K562 (cell line): ENCODE measurements around the gene SKAP1. TPM values are rescaled to one million over a fixed set of nuclear protein-coding genes. Genes with fewer than 3 reads are reported as not detected.

ENCODE experiments used
- CHD4 ChIP-seq: fragments of 200-600 bp; sonication (generic); IDR thresholded peaks from 3 replicates; pipeline ENCODE4 v1.6.1; 2012; ENCODE audit warnings: low read depth, mild to moderate bottlenecking, mixed read lengths, low read length, inconsistent platforms; ENCODE audit not compliant: insufficient read depth, insufficient replicate concordance, poor library complexity, severe bottlenecking
- KLF10 ChIP-seq: fragments of 250-450 bp; sonication (Bioruptor Pico); IDR thresholded peaks from 2 replicates; pipeline ENCODE4 v1.6.1; 2021; ENCODE audit warnings: matching md5 sums
- NR4A1 ChIP-seq, 2 experiments: fragments of 250-450 bp in 1 of 2; fragments of 450-650 bp in 1 of 2; sonication (Bioruptor Pico) in 1 of 2; IDR thresholded peaks; 2 replicates each; pipeline versions ENCODE4 v1.4.0 to v1.6.1; 2016 to 2020; ENCODE audit warnings: mild to moderate bottlenecking in 2 of 2, missing compliant biosample characterization in 1 of 2, missing genetic modification characterization in 1 of 2, moderate library complexity in 1 of 2
- SLC30A9 ChIP-seq: fragments of 250-450 bp; sonication (Bioruptor Pico); IDR thresholded peaks from 2 replicates; pipeline ENCODE4 v1.8.0; 2022; ENCODE audit warnings: mild to moderate bottlenecking, moderate library complexity
- TGIF2 ChIP-seq: sonication (generic); formaldehyde crosslinking; IDR thresholded peaks from 2 replicates; pipeline ENCODE4 v1.8.1; 2022; ENCODE audit warnings: mild to moderate bottlenecking, missing genetic modification reagents, moderate library complexity
- ZNF311 ChIP-seq: fragments of 250-450 bp; sonication (Bioruptor Pico); IDR thresholded peaks from 2 replicates; pipeline ENCODE4 v1.4.0; 2020; ENCODE audit warnings: mild to moderate bottlenecking, moderate library complexity
- ZNF740 ChIP-seq, 3 experiments: fragments of 200-800 bp in 1 of 3; sonication (Bioruptor generic) in 1 of 3; sonication (generic) in 1 of 3; formaldehyde crosslinking in 1 of 3; IDR thresholded peaks; 2 replicates each; pipeline versions ENCODE4 v1.6.1 to v1.8.0; 2016 to 2022; ENCODE audit warnings: mild to moderate bottlenecking in 2 of 3, missing compliant biosample characterization in 2 of 3, missing genetic modification characterization in 2 of 3, missing genetic modification reagents in 1 of 3
- ZNF785 ChIP-seq: fragments of 250-450 bp; sonication (Bioruptor Pico); IDR thresholded peaks from 2 replicates; pipeline ENCODE4 v1.4.0; 2020; ENCODE audit warnings: mild to moderate bottlenecking
- polyA plus RNA-seq, 8 experiments: library from polyadenylated mRNA; depleted of rRNA in 4 of 8; stranded (reverse) in 5 of 8; unstranded in 3 of 8; fragments of >200 nt; fragmentation: Nextera tagmentation in 2 of 8; fragmentation: Illumina TruSeq in 1 of 8; extraction: Ambion mirVana in 2 of 8; extraction: Trizol in 1 of 8; gene quantifications; 2 replicates each; pipeline versions ENCODE4 v1.2.1 to v1.2.3, GENCODE V29; 2011 to 2014; ENCODE audit warnings: inconsistent platforms in 1 of 8, missing spikeins in 1 of 8
- total RNA-seq, 7 experiments: library from RNA; depleted of rRNA in 6 of 7; stranded (reverse); fragments of >200 nt in 6 of 7; fragmentation: Illumina TruSeq in 2 of 7; extraction: Trizol in 2 of 7; gene quantifications; 2 replicates each; pipeline versions ENCODE4 v1.2.1 to v1.2.3, GENCODE V29; 2011 to 2021; ENCODE audit warnings: low replicate concordance in 1 of 7
- TF ChIP-seq, protein P1 (sequence below): fragments of 200-600 bp; sonication (generic); IDR thresholded peaks from one replicate; pipeline ENCODE4 v1.6.1; 2012; ENCODE audit warnings: mild to moderate bottlenecking, low read depth, low read length, inconsistent platforms

The SKAP1 gene
- total and polyA plus RNA-seq, 9 of the 15 experiments (the other 6 are each of a cell fraction or from before 2014, with no cell fraction given), result 0.06 to 0.80 (median 0.10) TPM; not detected in 4

DNA sequence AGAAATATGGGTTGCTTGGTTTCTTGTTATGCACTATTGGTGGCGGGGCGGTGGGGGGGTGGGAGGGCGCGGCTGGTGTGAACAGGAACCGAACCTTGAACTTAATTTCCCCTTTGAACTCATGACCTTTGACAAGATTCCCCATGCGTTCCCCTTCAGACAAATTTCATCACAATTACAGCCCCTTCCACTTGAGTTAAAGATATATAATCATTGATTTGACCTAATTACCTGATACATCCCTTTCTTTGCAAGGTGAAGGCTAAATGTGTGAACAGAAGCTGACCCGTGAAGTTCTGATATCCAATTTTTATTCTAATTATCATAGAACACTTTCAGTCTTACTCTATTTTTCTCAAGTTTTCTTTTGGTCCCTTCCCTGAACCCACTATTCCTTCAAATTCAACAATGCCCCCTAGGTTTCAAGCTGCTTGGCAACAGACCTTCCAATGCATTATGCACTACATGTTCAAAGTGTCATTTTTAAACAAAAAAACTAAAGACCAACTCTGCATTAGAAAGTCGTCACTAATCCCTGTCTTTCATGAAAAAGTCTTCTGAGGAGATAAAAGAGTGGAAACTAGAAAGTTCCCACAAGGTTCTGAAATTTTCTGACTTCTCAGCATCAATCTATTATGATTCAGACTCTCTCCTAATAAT is 116.8 kb downstream of the SKAP1 start (continued):
- TF ChIP-seq, protein P1, sequence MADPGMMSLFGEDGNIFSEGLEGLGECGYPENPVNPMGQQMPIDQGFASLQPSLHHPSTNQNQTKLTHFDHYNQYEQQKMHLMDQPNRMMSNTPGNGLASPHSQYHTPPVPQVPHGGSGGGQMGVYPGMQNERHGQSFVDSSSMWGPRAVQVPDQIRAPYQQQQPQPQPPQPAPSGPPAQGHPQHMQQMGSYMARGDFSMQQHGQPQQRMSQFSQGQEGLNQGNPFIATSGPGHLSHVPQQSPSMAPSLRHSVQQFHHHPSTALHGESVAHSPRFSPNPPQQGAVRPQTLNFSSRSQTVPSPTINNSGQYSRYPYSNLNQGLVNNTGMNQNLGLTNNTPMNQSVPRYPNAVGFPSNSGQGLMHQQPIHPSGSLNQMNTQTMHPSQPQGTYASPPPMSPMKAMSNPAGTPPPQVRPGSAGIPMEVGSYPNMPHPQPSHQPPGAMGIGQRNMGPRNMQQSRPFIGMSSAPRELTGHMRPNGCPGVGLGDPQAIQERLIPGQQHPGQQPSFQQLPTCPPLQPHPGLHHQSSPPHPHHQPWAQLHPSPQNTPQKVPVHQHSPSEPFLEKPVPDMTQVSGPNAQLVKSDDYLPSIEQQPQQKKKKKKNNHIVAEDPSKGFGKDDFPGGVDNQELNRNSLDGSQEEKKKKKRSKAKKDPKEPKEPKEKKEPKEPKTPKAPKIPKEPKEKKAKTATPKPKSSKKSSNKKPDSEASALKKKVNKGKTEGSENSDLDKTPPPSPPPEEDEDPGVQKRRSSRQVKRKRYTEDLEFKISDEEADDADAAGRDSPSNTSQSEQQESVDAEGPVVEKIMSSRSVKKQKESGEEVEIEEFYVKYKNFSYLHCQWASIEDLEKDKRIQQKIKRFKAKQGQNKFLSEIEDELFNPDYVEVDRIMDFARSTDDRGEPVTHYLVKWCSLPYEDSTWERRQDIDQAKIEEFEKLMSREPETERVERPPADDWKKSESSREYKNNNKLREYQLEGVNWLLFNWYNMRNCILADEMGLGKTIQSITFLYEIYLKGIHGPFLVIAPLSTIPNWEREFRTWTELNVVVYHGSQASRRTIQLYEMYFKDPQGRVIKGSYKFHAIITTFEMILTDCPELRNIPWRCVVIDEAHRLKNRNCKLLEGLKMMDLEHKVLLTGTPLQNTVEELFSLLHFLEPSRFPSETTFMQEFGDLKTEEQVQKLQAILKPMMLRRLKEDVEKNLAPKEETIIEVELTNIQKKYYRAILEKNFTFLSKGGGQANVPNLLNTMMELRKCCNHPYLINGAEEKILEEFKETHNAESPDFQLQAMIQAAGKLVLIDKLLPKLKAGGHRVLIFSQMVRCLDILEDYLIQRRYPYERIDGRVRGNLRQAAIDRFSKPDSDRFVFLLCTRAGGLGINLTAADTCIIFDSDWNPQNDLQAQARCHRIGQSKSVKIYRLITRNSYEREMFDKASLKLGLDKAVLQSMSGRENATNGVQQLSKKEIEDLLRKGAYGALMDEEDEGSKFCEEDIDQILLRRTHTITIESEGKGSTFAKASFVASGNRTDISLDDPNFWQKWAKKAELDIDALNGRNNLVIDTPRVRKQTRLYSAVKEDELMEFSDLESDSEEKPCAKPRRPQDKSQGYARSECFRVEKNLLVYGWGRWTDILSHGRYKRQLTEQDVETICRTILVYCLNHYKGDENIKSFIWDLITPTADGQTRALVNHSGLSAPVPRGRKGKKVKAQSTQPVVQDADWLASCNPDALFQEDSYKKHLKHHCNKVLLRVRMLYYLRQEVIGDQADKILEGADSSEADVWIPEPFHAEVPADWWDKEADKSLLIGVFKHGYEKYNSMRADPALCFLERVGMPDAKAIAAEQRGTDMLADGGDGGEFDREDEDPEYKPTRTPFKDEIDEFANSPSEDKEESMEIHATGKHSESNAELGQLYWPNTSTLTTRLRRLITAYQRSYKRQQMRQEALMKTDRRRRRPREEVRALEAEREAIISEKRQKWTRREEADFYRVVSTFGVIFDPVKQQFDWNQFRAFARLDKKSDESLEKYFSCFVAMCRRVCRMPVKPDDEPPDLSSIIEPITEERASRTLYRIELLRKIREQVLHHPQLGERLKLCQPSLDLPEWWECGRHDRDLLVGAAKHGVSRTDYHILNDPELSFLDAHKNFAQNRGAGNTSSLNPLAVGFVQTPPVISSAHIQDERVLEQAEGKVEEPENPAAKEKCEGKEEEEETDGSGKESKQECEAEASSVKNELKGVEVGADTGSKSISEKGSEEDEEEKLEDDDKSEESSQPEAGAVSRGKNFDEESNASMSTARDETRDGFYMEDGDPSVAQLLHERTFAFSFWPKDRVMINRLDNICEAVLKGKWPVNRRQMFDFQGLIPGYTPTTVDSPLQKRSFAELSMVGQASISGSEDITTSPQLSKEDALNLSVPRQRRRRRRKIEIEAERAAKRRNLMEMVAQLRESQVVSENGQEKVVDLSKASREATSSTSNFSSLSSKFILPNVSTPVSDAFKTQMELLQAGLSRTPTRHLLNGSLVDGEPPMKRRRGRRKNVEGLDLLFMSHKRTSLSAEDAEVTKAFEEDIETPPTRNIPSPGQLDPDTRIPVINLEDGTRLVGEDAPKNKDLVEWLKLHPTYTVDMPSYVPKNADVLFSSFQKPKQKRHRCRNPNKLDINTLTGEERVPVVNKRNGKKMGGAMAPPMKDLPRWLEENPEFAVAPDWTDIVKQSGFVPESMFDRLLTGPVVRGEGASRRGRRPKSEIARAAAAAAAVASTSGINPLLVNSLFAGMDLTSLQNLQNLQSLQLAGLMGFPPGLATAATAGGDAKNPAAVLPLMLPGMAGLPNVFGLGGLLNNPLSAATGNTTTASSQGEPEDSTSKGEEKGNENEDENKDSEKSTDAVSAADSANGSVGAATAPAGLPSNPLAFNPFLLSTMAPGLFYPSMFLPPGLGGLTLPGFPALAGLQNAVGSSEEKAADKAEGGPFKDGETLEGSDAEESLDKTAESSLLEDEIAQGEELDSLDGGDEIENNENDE, result no peak
- TF ChIP-seq SLC30A9 (CRISPR knock-in tag), result no peak
- TF ChIP-seq NR4A1 (CRISPR knock-in tag; IDR thresholded peaks at IDR 0.05), result no peak
- TF ChIP-seq NR4A1 (tag; IDR thresholded peaks at IDR 0.05), result no peak
- TF ChIP-seq KLF10, result no peak
- no peak for TF ChIP-seq CHD4
- no peak for TF ChIP-seq ZNF785 (CRISPR knock-in tag)
- TF ChIP-seq TGIF2 (CRISPR knock-in tag), result no peak
- no peak for TF ChIP-seq ZNF740 (CRISPR knock-in tag; IDR thresholded peaks at IDR 0.05)
- TF ChIP-seq ZNF740 (tag; IDR thresholded peaks at IDR 0.05), result peak in 1 of 2 experiments; percentile 24; a peak in 1 of 4 replicates
- no peak for TF ChIP-seq ZNF311 (CRISPR knock-in tag)
